GM21381 (cell line): ENCODE results near the gene EVC.

ENCODE experiments used
- ATAC-seq: cut with Tn5 transposase; IDR thresholded peaks from one replicate; pipeline ENCODE4 v1.9.1; 2021; ENCODE audit warnings: mild to moderate bottlenecking, moderate library complexity; ENCODE audit not compliant: unreplicated experiment

Gene EVC

GRCh38 chr4:5783486-5783885, 72.5 kb downstream of the EVC start:
- ATAC-seq: no peak

- ATAC-seq: no peak
Measured at GRCh38 chr4:5784021-5784420, 73.0 kb downstream of the EVC start.

GRCh38 chr4:5784960-5785611, 74.1 kb downstream of the EVC start:
- no peak for ATAC-seq

GRCh38 chr4:5785806-5786680, 75.0 kb downstream of the EVC start:
- ATAC-seq: no peak

GRCh38 chr4:5787311-5787710, 76.3 kb downstream of the EVC start:
- no peak for ATAC-seq

GRCh38 chr4:5788144-5788543, 77.1 kb downstream of the EVC start:
- ATAC-seq: no peak

- no peak for ATAC-seq
Measured at GRCh38 chr4:5789141-5789540, 78.1 kb downstream of the EVC start.

GRCh38 chr4:5790546-5790857, 79.5 kb downstream of the EVC start:
- no peak for ATAC-seq

GRCh38 chr4:5791654-5792053, 80.7 kb downstream of the EVC start:
- no peak for ATAC-seq

- no peak for ATAC-seq
Measured at GRCh38 chr4:5793514-5793913, 82.5 kb downstream of the EVC start.

- no peak for ATAC-seq
Measured at GRCh38 chr4:5795580-5795979, 84.6 kb downstream of the EVC start.

- ATAC-seq: no peak
Measured at GRCh38 chr4:5796976-5797375, 86.0 kb downstream of the EVC start.

- ATAC-seq: no peak
Measured at GRCh38 chr4:5797866-5798265, 86.9 kb downstream of the EVC start.

GRCh38 chr4:5798462-5798861, 87.5 kb downstream of the EVC start:
- no peak for ATAC-seq

GRCh38 chr4:5798946-5799345, 87.9 kb downstream of the EVC start:
- ATAC-seq: no peak

GRCh38 chr4:5799406-5799805, 88.4 kb downstream of the EVC start:
- ATAC-seq: no peak

GRCh38 chr4:5800496-5800895, 89.5 kb downstream of the EVC start:
- ATAC-seq: no peak

GRCh38 chr4:5801696-5802095, 90.7 kb downstream of the EVC start:
- no peak for ATAC-seq

- no peak for ATAC-seq
Measured at GRCh38 chr4:5802565-5802964, 91.6 kb downstream of the EVC start.

GRCh38 chr4:5804656-5805055, 93.7 kb downstream of the EVC start:
- no peak for ATAC-seq

- no peak for ATAC-seq
Measured at GRCh38 chr4:5805270-5805669, 94.3 kb downstream of the EVC start.

GRCh38 chr4:5808081-5808741, 97.2 kb downstream of the EVC start:
- no peak for ATAC-seq
